Liver (tissue), 9 donors: Measurements from ENCODE around the gene WDR48. TPM values are rescaled to one million over a fixed set of nuclear protein-coding genes. Genes with fewer than 3 reads are reported as not detected.

Source experiments
- DNase-seq: peaks from one replicate; pipeline ENCODE4 v3.0.0-alpha.2; 2017; ENCODE audit warnings: low spot score
- H3K27ac ChIP-seq, 2 donors: one replicate each; pipeline ENCODE4 v1.7.0; 2013; ENCODE audit warnings: inconsistent platforms in 2 of 2, low read length in 2 of 2, control low read depth in 1 of 2, low read depth in 1 of 2, mild to moderate bottlenecking in 1 of 2
- H3K27me3 ChIP-seq, 4 donors: one replicate each; pipeline versions ENCODE4 v1.6.1 to v1.7.0; 2013; ENCODE audit warnings: low read length in 3 of 4, inconsistent platforms in 1 of 4, mild to moderate bottlenecking in 1 of 4, moderate library complexity in 1 of 4; ENCODE audit not compliant: control insufficient read depth in 4 of 4, insufficient read depth in 4 of 4
- H3K36me3 ChIP-seq, 4 donors: one replicate each; pipeline versions ENCODE4 v1.6.1 to v1.7.0; 2013; ENCODE audit warnings: low read length in 3 of 4, mild to moderate bottlenecking in 3 of 4, low read depth in 1 of 4, moderate library complexity in 1 of 4; ENCODE audit not compliant: control insufficient read depth in 4 of 4, insufficient read depth in 3 of 4
- H3K4me1 ChIP-seq, 4 donors: one replicate each; pipeline versions ENCODE4 v1.6.1 to v1.7.0; 2013; ENCODE audit warnings: low read length in 3 of 4, mild to moderate bottlenecking in 3 of 4, moderate library complexity in 1 of 4; ENCODE audit not compliant: control insufficient read depth in 4 of 4, insufficient read depth in 4 of 4
- H3K4me3 ChIP-seq, 3 donors: one replicate each; pipeline versions ENCODE4 v1.6.1 to v1.7.0; 2013; ENCODE audit warnings: low read length in 3 of 3, control low read depth in 1 of 3, low read depth in 1 of 3, mild to moderate bottlenecking in 1 of 3
- H3K9ac ChIP-seq, 2 donors: one replicate each; pipeline ENCODE4 v1.7.0; 2013; ENCODE audit warnings: low read length in 2 of 2, mild to moderate bottlenecking in 2 of 2, moderate library complexity in 2 of 2, control low read depth in 1 of 2, low read depth in 1 of 2
- H3K9me3 ChIP-seq, 4 donors: one replicate each; pipeline versions ENCODE4 v1.6.1 to v1.7.0; 2013; ENCODE audit warnings: low read length in 3 of 4; ENCODE audit not compliant: control insufficient read depth in 4 of 4
- ATF3 ChIP-seq: IDR thresholded peaks from 2 replicates; pipeline ENCODE4 v1.6.1; 2016; ENCODE audit warnings: antibody characterized with exemption
- EGR1 ChIP-seq, 2 donors: IDR thresholded peaks; 2 replicates each; pipeline ENCODE4 v1.6.1; 2016 to 2018; ENCODE audit warnings: antibody characterized with exemption in 2 of 2, low read depth in 2 of 2
- FOXA1 ChIP-seq: IDR thresholded peaks from 2 replicates; pipeline ENCODE4 v1.6.1; 2016; ENCODE audit warnings: antibody characterized with exemption
- FOXA2 ChIP-seq: IDR thresholded peaks from 2 replicates; pipeline ENCODE4 v1.6.1; 2016; ENCODE audit warnings: antibody characterized with exemption
- GABPA ChIP-seq, 2 donors: IDR thresholded peaks in 1 of 2; conservative IDR thresholded peaks in 1 of 2; 2 replicates each; pipeline ENCODE4 v1.6.1; 2016; ENCODE audit warnings: antibody characterized with exemption in 2 of 2, mild to moderate bottlenecking in 1 of 2, moderate library complexity in 1 of 2
- HNF4A ChIP-seq, 2 donors: conservative IDR thresholded peaks; 2 replicates each; pipeline ENCODE4 v1.6.1; 2016; ENCODE audit warnings: antibody characterized with exemption in 2 of 2, mild to moderate bottlenecking in 2 of 2
- HNF4G ChIP-seq: IDR thresholded peaks from 2 replicates; pipeline ENCODE4 v1.6.1; 2016; ENCODE audit warnings: antibody characterized with exemption
- JUND ChIP-seq, 2 donors: IDR thresholded peaks; 2 replicates each; pipeline ENCODE4 v1.6.1; 2016; ENCODE audit warnings: antibody characterized with exemption in 2 of 2
- NR2F2 ChIP-seq: IDR thresholded peaks from 2 replicates; pipeline ENCODE4 v1.6.1; 2016; ENCODE audit warnings: antibody characterized with exemption
- REST ChIP-seq: IDR thresholded peaks from 2 replicates; pipeline ENCODE4 v1.6.1; 2016; ENCODE audit warnings: antibody characterized with exemption, mild to moderate bottlenecking
- RXRA ChIP-seq, 2 donors: IDR thresholded peaks; 2 replicates each; pipeline ENCODE4 v1.6.1; 2017 to 2018; ENCODE audit warnings: antibody characterized with exemption in 2 of 2, mild to moderate bottlenecking in 1 of 2
- SP1 ChIP-seq: IDR thresholded peaks from 2 replicates; pipeline ENCODE4 v1.6.1; 2018; ENCODE audit warnings: antibody characterized with exemption, mild to moderate bottlenecking
- TAF1 ChIP-seq: conservative IDR thresholded peaks from 2 replicates; pipeline ENCODE4 v1.6.1; 2016; ENCODE audit warnings: antibody characterized with exemption, mild to moderate bottlenecking
- YY1 ChIP-seq: IDR thresholded peaks from 2 replicates; pipeline ENCODE4 v1.6.1; 2016; ENCODE audit warnings: antibody characterized with exemption, mild to moderate bottlenecking
- ZBTB33 ChIP-seq: IDR thresholded peaks from 2 replicates; pipeline ENCODE4 v1.6.1; 2016; ENCODE audit warnings: antibody characterized with exemption
- WGBS: extraction: QIAGEN DNeasy Blood & Tissue Kit; methylation state at CpG from one replicate; pipeline ENCODE4 v1.1.7; 2013; 5-methylcytosine and 5-hydroxymethylcytosine counted together
- polyA plus RNA-seq, 2 donors: library from polyadenylated mRNA; stranded (reverse) in 1 of 2; unstranded in 1 of 2; fragments of 200-250 nt in 1 of 2; fragments of >200 nt in 1 of 2; fragmentation: Nextera tagmentation in 1 of 2; extraction: Ambion mirVana in 1 of 2; gene quantifications; one replicate each; pipeline versions ENCODE4 v1.2.1 to v1.2.3, GENCODE V29; 2013 to 2015
- total RNA-seq, 2 donors: library from RNA; depleted of rRNA; stranded (reverse); fragments of >200 nt; gene quantifications; one replicate each; pipeline ENCODE4 v1.2.3, GENCODE V29; 2014
- TF ChIP-seq, protein P1 (sequence below): IDR thresholded peaks from 2 replicates; pipeline ENCODE4 v1.6.1; 2016; ENCODE audit warnings: antibody characterized with exemption
- donor health status: healthy.
- donor health status: healthy.
- donor health status: healthy.
- donor health status: healthy.
- donor health status: healthy.

WDR48 gene
- total and polyA plus RNA-seq, 4 donors, result 8.0 to 24.9 (median 16.5) TPM

DNA sequence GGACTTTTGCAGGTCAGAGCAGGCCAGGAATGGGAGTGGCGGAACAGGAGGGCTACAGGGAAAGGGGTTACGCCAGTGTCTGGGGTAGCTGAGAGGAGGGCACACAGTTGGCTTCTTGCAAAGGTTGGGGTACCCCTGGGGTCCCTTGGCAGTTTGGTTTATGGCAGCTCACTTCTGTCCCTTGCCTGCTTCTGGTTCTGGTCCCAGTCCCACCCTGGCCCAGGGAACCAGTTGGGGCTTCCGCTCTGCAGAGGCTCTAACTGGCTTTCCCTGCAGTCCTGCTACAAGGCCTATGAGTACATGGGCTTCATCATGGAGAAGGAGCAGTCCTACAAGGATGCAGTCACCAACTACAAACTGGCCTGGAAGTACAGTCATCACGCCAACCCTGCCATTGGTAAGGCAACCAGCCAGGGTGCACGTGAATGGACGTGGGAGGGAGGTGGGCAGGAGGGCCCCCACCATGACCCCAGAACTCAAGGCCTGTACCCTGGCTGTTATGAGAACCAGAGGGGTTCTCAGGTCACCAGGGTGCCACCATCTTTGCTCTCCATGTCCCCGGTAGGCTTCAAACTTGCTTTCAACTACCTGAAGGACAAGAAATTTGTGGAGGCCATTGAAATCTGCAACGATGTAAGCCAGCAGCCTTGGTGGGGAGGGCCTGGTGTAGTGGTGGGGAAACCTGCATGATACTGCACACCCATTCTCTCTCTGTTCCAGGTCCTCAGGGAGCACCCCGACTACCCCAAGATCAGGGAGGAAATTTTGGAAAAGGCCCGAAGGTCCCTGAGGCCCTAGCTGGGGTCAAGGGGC lies 86.4 kb downstream of the WDR48 start (continued):
- no peak for TF ChIP-seq ZBTB33

DNA sequence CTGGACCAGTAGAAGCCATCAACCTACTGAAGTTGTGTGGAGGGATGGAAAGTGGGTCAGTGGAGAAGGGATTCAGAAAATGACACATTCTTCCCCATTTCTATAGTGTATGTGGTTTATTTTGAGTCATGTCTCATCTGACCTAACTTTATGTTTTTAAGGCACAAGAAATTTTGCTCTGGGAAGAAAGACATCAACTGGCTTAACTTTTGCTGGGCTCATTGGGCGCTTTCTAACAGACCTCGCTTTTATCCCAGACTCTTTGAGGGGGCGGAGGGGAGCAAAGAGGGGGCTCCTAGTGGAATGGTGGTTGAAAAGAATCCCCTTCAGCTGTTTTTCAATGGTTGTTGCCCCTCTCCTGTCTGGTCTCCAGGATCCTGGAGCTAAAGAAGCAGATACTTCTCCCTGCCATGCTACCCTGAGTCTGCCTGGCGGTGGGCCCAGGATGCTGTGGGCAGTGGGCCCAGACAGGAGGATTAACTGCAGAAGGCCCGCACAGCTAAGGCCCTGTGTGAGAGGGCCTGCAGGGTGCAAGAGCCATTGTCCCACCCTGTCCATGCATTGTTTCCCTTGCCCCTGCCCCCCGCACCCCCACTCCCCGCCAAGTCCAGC lies 87.1 kb downstream of the WDR48 start:
- H3K27ac ChIP-seq, result no peak overlapping the region
- peaks cover 11 to 34% (median 27%) of the 10 kb centered on the region in 4 donors for H3K36me3 ChIP-seq
- H3K9ac ChIP-seq, result no peak overlapping the region
- H3K9me3 ChIP-seq, result no peaks in the 10 kb centered on the region
- WGBS, result 88% methylated on average over 7 of the region's 7 CpGs
- no peaks in the 10 kb centered on the region for H3K27me3 ChIP-seq
- DNase-seq, result no peak
- peaks cover 3 to 20% (median 13%) of the 10 kb centered on the region in 4 donors for H3K4me1 ChIP-seq
- no peak overlapping the region for H3K4me3 ChIP-seq
- TF ChIP-seq NR2F2, result no peak
- no peak for TF ChIP-seq JUND (IDR thresholded peaks at IDR 0.05)
- TF ChIP-seq HNF4G, result no peak
- no peak for TF ChIP-seq YY1
- no peak for TF ChIP-seq ATF3
- no peak for TF ChIP-seq REST
- TF ChIP-seq GABPA (IDR thresholded peaks at IDR 0.05 in 1 of 2, conservative IDR thresholded peaks at IDR 0.05 in 1 of 2), result no peak
- no peak for TF ChIP-seq ZBTB33
- TF ChIP-seq, protein P1, sequence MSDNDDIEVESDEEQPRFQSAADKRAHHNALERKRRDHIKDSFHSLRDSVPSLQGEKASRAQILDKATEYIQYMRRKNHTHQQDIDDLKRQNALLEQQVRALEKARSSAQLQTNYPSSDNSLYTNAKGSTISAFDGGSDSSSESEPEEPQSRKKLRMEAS, result no peak
- no peak for TF ChIP-seq RXRA (IDR thresholded peaks at IDR 0.05)
- no peak for TF ChIP-seq FOXA1
- TF ChIP-seq EGR1 (IDR thresholded peaks at IDR 0.05; ENCODE audit: low read depth in 2 of 2), result no peak
- TF ChIP-seq HNF4A (conservative IDR thresholded peaks at IDR 0.05), result no peak
- TF ChIP-seq FOXA2, result no peak
- TF ChIP-seq TAF1, result no peak
- TF ChIP-seq SP1, result no peak
